PC-3 (cell line): Measurements from ENCODE around the gene NOXRED1. TPM values are rescaled to one million over a fixed set of nuclear protein-coding genes. Genes with fewer than 3 reads are reported as not detected.

Experiments used
- ATAC-seq: fragments of 200-7000 bp; cut with Tn5 transposase; 2 replicates; pipeline ENCODE4 v1.9.1; 2020; ENCODE audit warnings: mild to moderate bottlenecking, moderate library complexity
- BruUV-seq: library from RNA; stranded (reverse); fragments of 400-500 nt; replicated peaks from 2 replicates; lab custom pipeline; 2021; lab: Mats Ljungman, UMichigan
- CTCF ChIA-PET: fragments of 300-600 bp; sonication (Branson Sonifier 250); formaldehyde crosslinking; loops from one replicate; lab custom pipeline; 2022; ENCODE audit warnings: antibody characterized with exemption; lab: Charles Lee
- POLR2A ChIA-PET: fragments of 300-600 bp; sonication (Branson Sonifier 250); formaldehyde crosslinking; loops from one replicate; lab custom pipeline; 2022; ENCODE audit warnings: antibody characterized with exemption; ENCODE audit not compliant: unreplicated experiment; lab: Charles Lee
- DNase-seq: peaks from one replicate; pipeline ENCODE4 v3.0.0-alpha.2; 2015
- H2AFZ ChIP-seq: fragments of 300-600 bp; sonication (generic); 2 replicates; pipeline ENCODE4 v1.6.0; 2016; ENCODE audit warnings: antibody characterized with exemption, low read length
- H3F3A ChIP-seq: fragments of 300-600 bp; sonication (generic); one replicate; pipeline ENCODE4 v1.6.0; 2017; ENCODE audit warnings: antibody characterized with exemption, low read length, control low read depth, mild to moderate bottlenecking; ENCODE audit not compliant: unreplicated experiment
- H3K27ac ChIP-seq: fragments of 300-600 bp; sonication (generic); 2 replicates; pipeline ENCODE4 v1.5.1; 2016; ENCODE audit warnings: mild to moderate bottlenecking, low read length
- H3K27me3 ChIP-seq: fragments of 300-600 bp; sonication (generic); 2 replicates; pipeline ENCODE4 v1.6.1; 2016; ENCODE audit warnings: low read length, mixed read lengths
- H3K36me3 ChIP-seq: fragments of 300-600 bp; sonication (generic); 2 replicates; pipeline ENCODE4 v1.6.1; 2016; ENCODE audit warnings: low read depth, mixed run types, low read length, mixed read lengths
- H3K4me1 ChIP-seq: fragments of 300-600 bp; sonication (generic); 2 replicates; pipeline ENCODE4 v1.5.1; 2016; ENCODE audit warnings: low read length; ENCODE audit not compliant: insufficient read depth
- H3K4me2 ChIP-seq: fragments of 300-600 bp; sonication (generic); 2 replicates; pipeline ENCODE4 v1.6.0; 2016; ENCODE audit warnings: low read length
- H3K4me3 ChIP-seq: fragments of 300-600 bp; sonication (generic); 2 replicates; pipeline ENCODE4 v1.5.1; 2016; ENCODE audit warnings: mild to moderate bottlenecking, low read length, mixed read lengths
- H3K79me2 ChIP-seq: fragments of 300-600 bp; sonication (generic); 2 replicates; pipeline ENCODE4 v1.6.1; 2017; ENCODE audit warnings: low read length, mixed read lengths
- H3K9ac ChIP-seq: fragments of 300-600 bp; sonication (generic); 2 replicates; pipeline ENCODE4 v1.6.0; 2016; ENCODE audit warnings: mild to moderate bottlenecking, low read length
- H3K9me2 ChIP-seq: fragments of 300-600 bp; sonication (generic); replicated peaks from 2 replicates; pipeline ENCODE4 v1.6.1; 2016; ENCODE audit warnings: mixed run types, low read length, mixed read lengths
- H3K9me3 ChIP-seq: fragments of 300-600 bp; sonication (generic); 2 replicates; pipeline ENCODE4 v1.6.1; 2016; ENCODE audit warnings: low read length, mixed read lengths
- H4K20me1 ChIP-seq: fragments of 300-600 bp; sonication (generic); 2 replicates; pipeline ENCODE4 v1.6.1; 2016; ENCODE audit warnings: low read length, mixed read lengths
- CTCF ChIP-seq: fragments of 300-600 bp; sonication (generic); conservative IDR thresholded peaks from 2 replicates; pipeline ENCODE4 v1.5.1; 2017; ENCODE audit warnings: antibody characterized with exemption, low read depth, mild to moderate bottlenecking, low read length
- EZH2 ChIP-seq: fragments of 300-600 bp; sonication (generic); IDR thresholded peaks from one replicate; pipeline ENCODE4 v1.6.1; 2017; ENCODE audit warnings: antibody characterized with exemption, mild to moderate bottlenecking, low read length; ENCODE audit not compliant: unreplicated experiment
- EZH2phosphoT487 ChIP-seq: fragments of 300-600 bp; sonication (generic); IDR thresholded peaks from 2 replicates; pipeline ENCODE4 v1.6.1; 2018; ENCODE audit warnings: mild to moderate bottlenecking, antibody characterized with exemption, low read length, borderline replicate concordance
- intact Hi-C: fragments of 100-400 bp; cut with micrococcal nuclease; formaldehyde crosslinking; loops from 2 replicates; pipeline ENCODE4 v1.9.0; 2023
- total RNA-seq: library from RNA; depleted of rRNA; stranded (reverse); fragments of >200 nt; gene quantifications from 2 replicates; pipeline ENCODE4 v1.2.3, GENCODE V29; 2014

The NOXRED1 gene
- total RNA-seq, 1 experiment from 2014 or later, result 0.33 TPM

GRCh38 chr14:77406086-77406485 is 17.2 kb downstream of the NOXRED1 start:
- ATAC-seq (peak; percentile 48), DNase-seq (peak; percentile 33)
- Histone ChIP-seq H3K9me3 (no peaks in the 10 kb centered on the region), H3K4me2 (no peak overlapping the region), H3K79me2 (no peaks in the 10 kb centered on the region), H3K9ac (no peak overlapping the region), H3K4me3 (no peak overlapping the region), H4K20me1 (no peaks in the 10 kb centered on the region), H3K9me2 (no peaks in the 10 kb centered on the region), H3F3A (no peaks in the 10 kb centered on the region), H3K36me3 (no peaks in the 10 kb centered on the region), H2AFZ (no peak overlapping the region), H3K4me1 (peaks cover 7% of the 10 kb centered on the region), H3K27me3 (no peaks in the 10 kb centered on the region), H3K27ac (no peak overlapping the region)
- CTCF ChIA-PET, result interaction anchor here (0.6 kb wide), 1 partner anchor 87 kb away, joined by 4 read pairs; no protein-coding TSS in a partner anchor
- POLR2A ChIA-PET, result no interaction called here
- no TSS peak for BruUV-seq
- intact Hi-C loops, result no loop called here
- TF ChIP-seq EZH2phosphoT487, result no peak
- no peak for TF ChIP-seq CTCF
- TF ChIP-seq EZH2, result no peak

GRCh38 chr14:77403768-77404167 is 19.6 kb downstream of the NOXRED1 start:
- H3K4me2 ChIP-seq, result no peak overlapping the region
- no peaks in the 10 kb centered on the region for H3K79me2 ChIP-seq
- intact Hi-C loops, result no loop called here
- no peak for DNase-seq
- ChIA-PET POLR2A (no interaction called here), CTCF (no interaction called here)
- H3K9me3 ChIP-seq, result no peaks in the 10 kb centered on the region
- no TSS peak for BruUV-seq
- H3K9ac ChIP-seq, result no peak overlapping the region
- H3K4me3 ChIP-seq, result no peak overlapping the region
- no peak for TF ChIP-seq EZH2
- no peak for TF ChIP-seq EZH2phosphoT487
- no peak for TF ChIP-seq CTCF
- no peaks in the 10 kb centered on the region for H3K9me2 ChIP-seq
- H3K36me3 ChIP-seq, result no peaks in the 10 kb centered on the region
- no peaks in the 10 kb centered on the region for H3F3A ChIP-seq
- H3K27ac ChIP-seq, result no peak overlapping the region
- no peaks in the 10 kb centered on the region for H4K20me1 ChIP-seq
- no peak for ATAC-seq
- H3K27me3 ChIP-seq, result no peaks in the 10 kb centered on the region
- peaks cover 7% of the 10 kb centered on the region for H3K4me1 ChIP-seq
- H2AFZ ChIP-seq, result no peak overlapping the region

- DNase-seq (no peak), ATAC-seq (no peak)
- Histone ChIP-seq H3K36me3 (no peaks in the 10 kb centered on the region), H3K79me2 (no peaks in the 10 kb centered on the region), H3K9me2 (no peaks in the 10 kb centered on the region), H3K27me3 (no peaks in the 10 kb centered on the region), H3K4me1 (no peaks in the 10 kb centered on the region), H4K20me1 (no peaks in the 10 kb centered on the region), H3K4me3 (no peak overlapping the region), H3K4me2 (no peak overlapping the region), H3K9ac (no peak overlapping the region), H3K27ac (no peak overlapping the region), H3K9me3 (no peaks in the 10 kb centered on the region), H2AFZ (no peak overlapping the region), H3F3A (no peaks in the 10 kb centered on the region)
- CTCF ChIA-PET, result no interaction called here
- intact Hi-C loops, result no loop called here
- no TSS peak for BruUV-seq
- POLR2A ChIA-PET, result no interaction called here
- no peak for TF ChIP-seq EZH2phosphoT487
Observed at GRCh38 chr14:77400216-77400615, 23.1 kb downstream of the NOXRED1 start.
